Astrocyte of the hippocampus (primary cell): ENCODE results near the gene TMEM14C.

Experiments used
- DNase-seq: peaks from one replicate; pipeline ENCODE4 v3.0.0; 2011; ENCODE audit warnings: low read depth, low spot score

The TMEM14C gene

GRCh38 chr6:10722820-10723566, at the start of gene TMEM14C:
Gene TMEM14C, plus strand, starts transcription at chr6:10723070. Its CDS starts 1,544 bp downstream, at chr6:10724614.
- peak; percentile 99 for DNase-seq

DNA sequence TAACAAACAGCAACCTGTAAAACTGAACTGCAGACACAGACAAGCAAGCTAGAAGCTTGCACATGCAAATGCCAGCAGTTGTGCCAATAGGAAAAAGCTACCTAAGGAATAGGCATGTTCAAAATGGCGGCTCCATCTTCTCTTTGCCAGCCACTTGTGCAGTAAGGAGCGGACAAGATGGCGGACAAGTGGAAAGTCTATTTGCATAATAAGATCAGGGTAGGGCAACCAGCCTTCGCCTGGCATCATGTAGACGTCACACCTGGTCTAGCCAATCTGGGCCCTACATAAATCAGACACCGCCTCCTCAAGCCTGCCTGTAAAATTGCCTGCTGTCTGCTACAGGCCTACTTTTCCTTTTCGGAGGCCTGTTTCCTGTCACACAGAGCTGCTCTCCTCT, 46.5 kb upstream of the TMEM14C start:
- DNase-seq, result no peak

- no peak for DNase-seq
These were observed 44.4 kb upstream of the TMEM14C start for GRCh38 chr6:10678456-10678855.

DNA sequence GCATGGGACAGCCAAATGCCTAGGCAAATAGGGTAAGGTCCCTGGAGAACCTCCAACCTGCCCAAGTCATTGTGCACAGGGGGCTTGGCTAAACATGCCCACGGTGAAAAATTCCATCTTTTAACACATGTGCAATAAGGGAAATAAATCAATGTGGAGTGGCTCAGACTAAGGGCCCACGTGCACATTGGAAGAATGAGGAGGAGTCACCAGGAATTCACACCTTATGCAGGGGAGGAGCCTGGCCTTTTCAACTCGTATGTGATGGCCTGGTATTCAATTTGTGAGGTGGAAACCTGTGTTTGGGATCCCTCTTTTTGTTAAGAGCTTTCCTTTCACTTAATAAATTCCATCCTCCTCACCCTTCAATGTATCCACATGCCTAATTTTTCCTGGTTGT, 41.1 kb upstream of the TMEM14C start:
- DNase-seq, result no peak

GRCh38 chr6:10682355-10682988, 40.4 kb upstream of the TMEM14C start:
- no peak for DNase-seq

DNA sequence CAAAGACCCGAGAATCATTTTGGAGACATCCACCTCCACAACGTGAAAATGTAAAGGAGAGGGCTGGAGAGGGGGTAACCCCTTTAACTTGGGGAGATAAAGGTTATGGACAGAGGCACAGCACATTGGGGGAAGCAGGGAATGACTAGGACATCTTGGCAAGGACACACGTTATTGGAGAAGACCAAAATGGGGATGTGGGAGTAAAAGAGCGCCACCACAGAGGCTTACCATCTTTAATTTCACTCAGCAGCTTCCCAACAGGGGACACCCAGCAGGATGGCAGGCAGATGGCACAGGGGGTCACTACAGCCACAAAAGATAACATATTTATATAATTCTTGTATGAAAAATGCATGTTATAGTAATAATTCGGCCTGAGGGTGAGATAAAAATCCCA, 38.3 kb upstream of the TMEM14C start:
- no peak for DNase-seq

DNA sequence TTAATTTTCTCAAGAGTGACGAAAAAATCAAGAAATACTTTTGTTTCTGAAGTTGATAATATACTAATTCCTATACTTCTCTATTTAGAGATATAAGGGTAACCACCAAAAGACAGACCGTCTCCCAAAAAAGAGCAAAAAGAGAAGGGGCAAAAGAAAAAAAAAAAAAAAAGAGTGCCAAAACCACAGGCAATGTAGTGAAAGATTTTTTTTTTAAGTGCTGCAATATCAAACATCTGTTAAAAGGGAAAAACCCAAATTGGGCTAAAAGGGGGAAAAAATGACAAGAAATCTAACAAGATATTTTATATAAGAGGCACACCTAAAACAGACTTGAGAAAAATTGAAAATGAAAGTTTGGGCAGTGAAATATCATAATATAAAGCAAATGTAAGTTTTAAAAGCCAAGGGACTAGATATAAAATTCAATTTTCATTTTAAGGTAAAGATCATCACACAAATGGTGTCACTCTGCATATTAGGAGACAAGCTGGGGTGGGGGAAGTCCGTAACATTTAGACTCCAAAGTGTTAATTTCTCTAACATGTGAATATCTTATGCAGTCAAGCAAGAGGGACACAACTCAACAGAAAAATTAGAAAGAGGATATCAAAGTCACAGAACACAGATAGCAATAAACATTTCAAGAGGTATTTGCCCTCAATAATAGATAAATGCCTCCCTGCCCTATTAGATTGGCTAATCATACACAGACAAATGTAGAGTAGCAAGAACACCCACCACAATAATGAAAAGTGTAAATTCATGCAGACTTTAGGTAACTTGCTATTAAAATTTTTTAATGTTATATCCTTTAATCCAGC, 37.6 kb upstream of the TMEM14C start:
- no peak for DNase-seq

DNA sequence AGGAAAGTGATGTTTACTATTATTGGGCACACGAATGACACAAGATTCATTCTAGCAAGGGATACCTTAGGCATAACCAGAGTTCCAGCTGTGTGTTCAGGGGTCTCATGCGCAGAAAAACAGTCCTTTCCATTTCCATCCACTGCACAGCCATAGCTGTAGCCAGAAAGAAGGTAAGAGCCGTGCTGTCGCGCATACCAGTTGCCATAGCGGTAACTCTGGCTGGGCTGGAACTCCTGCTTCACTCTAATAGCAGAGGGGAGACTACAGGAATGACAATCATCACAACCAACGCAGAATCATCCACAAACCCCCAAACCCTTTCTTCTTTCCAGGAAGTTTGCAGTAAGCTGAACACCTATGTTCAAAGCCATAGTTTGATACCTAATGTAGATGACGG, 36.0 kb upstream of the TMEM14C start:
- no peak for DNase-seq

- no peak for DNase-seq
These were observed 35.3 kb upstream of the TMEM14C start for GRCh38 chr6:10687582-10687981.

- peak; percentile 24 for DNase-seq
These were observed 32.0 kb upstream of the TMEM14C start for GRCh38 chr6:10690651-10691445.

GRCh38 chr6:10692965-10693538, 29.8 kb upstream of the TMEM14C start:
- no peak for DNase-seq

DNA sequence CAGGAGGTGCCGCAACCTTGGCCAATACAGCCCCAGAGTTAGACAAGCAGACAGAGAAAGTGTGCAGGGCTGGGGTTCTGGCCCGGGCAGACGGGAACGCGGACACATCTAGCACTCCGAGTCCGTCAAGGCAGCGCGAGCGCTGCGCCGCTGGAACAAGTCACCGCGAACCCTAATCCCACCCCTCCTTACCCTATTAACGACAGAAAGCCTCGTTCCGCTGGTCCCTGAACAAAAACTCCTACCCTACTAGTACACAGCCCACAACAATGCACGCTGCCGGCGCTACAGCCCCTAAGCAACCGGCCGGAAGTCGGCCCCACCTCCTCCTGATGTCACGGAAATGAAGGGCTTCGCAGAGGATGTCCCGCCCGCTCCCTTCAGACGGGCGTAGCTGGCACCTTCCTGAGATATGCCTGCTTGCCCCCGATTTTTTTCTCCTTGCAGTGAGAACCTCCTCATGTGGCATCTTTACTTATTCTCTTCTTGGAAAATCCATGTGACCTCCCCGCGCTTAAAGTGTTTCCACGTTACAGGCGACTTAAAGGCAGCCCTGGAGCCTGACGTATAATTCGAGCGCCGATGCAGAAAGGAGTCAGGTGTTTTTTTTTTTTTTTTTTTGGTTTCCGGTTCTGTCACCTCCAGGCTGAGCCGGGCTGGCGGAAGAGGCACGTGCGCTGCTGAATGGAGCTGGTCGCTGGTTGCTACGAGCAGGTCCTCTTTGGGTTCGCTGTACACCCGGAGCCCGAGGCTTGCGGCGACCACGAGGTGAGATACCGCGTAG, 28.4 kb upstream of the TMEM14C start, which contains the start of the genes C6orf52 and PAK1IP1:
TSS of gene C6orf52 (minus strand) at position 315 of the 784 bp plus-strand sequence. CDS start 7,066 bp downstream, outside the sequence.
TSS of gene PAK1IP1 (plus strand) at position 671 of the 784 bp plus-strand sequence. CDS start at position 685, 14 bp downstream.
- peak; percentile 97 for DNase-seq

DNA sequence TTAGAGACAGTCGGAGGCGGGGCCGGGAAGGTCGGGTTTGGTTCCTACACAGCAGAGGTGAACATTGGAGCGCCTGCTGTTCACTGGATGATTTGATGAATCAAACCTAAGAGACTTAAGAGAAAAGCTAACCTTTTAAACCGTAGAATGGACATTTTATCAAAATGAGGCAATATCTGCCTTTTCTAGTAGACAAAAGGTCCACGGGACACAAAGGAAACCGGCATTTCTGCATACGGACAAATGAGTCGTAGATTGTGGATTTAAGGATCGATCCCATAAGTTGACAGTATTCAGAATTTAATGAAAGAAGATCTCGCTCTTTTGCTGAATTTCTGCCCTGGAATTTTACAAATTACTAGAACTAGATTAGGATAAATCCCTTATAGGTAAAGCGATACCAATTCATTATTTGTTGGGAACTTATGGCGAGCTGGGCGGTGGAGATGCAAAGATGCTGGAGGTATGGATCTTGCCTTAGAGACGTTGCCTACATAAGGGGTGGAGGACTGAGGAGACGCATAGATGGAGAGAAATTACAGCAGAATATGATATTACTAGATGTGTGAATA, 27.7 kb upstream of the TMEM14C start:
- DNase-seq, result no peak

DNA sequence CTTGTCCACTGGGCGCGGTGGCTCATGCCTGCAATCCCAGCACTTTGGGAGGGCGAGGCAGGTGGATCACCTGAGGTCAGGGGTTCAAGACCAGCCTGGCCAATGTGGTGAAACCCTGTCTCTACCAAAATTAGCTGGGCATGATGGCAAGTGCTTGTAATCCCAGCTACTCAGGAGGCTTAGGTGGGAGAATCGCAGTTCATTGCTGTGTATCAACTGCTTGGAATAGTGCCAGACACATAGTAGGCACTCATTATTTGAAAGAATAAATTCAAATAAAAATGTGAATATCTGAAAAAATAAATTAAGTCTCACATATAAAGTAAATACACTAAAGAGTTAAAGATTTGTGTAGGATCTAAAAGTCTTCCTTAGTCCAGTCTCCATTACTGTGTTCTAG, 26.2 kb upstream of the TMEM14C start:
- DNase-seq, result no peak

GRCh38 chr6:10713962-10714361, 8.9 kb upstream of the TMEM14C start:
- DNase-seq, result no peak

DNA sequence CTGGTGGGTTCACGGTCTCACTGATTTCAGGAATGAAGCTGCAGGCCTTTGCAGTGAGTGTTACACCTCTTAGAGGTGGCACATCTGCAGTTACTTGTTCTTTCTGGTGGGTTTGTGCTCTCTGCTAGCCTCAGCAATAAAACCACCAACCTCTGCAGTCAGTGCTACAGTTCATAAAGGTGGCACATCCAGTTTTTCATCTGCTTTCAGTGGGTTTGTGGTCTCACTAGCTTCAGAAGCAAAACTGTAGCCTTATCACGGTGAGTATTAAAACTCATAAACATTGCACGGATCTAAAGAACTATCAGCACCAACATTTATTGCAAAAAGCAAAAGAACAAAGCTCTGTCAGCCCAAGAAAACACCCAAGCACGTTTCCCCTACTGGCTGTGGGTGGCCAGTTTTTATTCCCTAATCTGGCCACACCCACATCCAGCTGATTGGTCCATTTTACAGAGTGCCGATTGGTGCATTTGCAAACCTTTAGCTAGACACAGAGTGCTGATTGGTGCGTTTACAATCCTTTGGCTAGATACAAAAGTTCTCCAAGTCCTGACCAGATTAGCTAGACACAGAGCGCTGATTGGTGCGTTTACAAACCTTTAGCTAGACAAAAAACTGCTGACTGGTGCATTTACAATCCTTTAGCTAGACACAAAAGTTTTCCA, 3.4 kb upstream of the TMEM14C start:
- DNase-seq, result no peak

GRCh38 chr6:10719964-10720264, 3.0 kb upstream of the TMEM14C start:
- DNase-seq, result no peak

DNA sequence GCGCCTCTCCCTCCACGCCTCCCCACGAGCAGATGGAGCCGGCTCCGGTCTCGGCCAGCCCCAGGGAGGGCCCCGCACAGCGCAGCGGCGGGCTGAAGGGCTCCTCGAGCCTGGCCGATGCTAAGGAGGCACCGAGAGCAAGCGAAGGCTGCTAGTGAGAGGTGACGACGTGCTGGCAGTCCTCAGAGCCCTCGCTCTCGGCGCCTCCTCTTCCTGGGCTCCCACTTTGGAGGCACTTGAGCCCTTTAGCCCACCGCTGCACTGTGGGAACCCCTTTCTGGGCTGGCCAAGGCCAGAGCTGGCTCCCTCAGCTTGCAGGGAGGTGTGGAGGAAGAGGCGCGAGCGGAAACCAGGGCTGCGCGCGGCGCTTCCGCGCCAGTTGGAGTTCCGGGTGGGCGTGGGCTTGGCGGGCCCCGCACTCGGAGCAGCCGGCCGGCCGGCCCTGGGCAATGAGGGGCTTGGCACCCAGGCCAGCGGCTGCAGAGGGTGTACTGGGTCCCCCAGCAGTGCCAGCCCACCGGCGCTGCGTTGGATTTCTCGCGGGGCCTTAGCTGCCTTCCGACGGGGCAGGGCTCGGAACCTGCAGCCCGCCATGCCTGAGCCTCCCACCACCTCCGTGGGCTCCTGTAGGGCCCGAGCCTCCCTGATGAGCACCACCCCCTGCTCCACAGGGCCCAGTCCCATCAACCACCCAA, 2.5 kb upstream of the TMEM14C start:
- peak; percentile 32 for DNase-seq
